NT2/D1 (cell line): Measurements from ENCODE around the gene OR2B2.

Experiments used
- SUZ12 ChIP-seq: IDR thresholded peaks from 2 replicates; pipeline ENCODE4 v1.6.1; 2011; ENCODE audit not compliant: insufficient read length, insufficient read depth; ENCODE audit errors: extremely low read depth
- YY1 ChIP-seq: IDR thresholded peaks from 2 replicates; pipeline ENCODE4 v1.6.1; 2011; ENCODE audit not compliant: insufficient read length, insufficient read depth
- ZNF274 ChIP-seq: IDR thresholded peaks from 2 replicates; pipeline ENCODE4 v1.6.1; 2011; ENCODE audit warnings: mild to moderate bottlenecking, low read depth, low read length

- no peak for TF ChIP-seq YY1
- no peak for TF ChIP-seq ZNF274
- no peak for TF ChIP-seq SUZ12
Observed at GRCh38 chr6:27890445-27891319, 21.5 kb downstream of the OR2B2 start.
